ENCODE measurements around the gene ADGRG1.

Gene ADGRG1

GRCh38 chr16:57616241-57616640 lies 12.2 kb upstream of the ADGRG1 start:
- DNase-seq (ENCODE audit: low read depth), result no peak
- TF ChIP-seq CTCF (IDR thresholded peaks at IDR 0.05; ENCODE audit: control insufficient read depth, extremely low read depth, insufficient read depth), result no peak

GRCh38 chr16:57616876-57617275 lies 11.6 kb upstream of the ADGRG1 start:
- no peak for DNase-seq (ENCODE audit: low read depth)
- no peak for TF ChIP-seq CTCF (IDR thresholded peaks at IDR 0.05; ENCODE audit: control insufficient read depth, extremely low read depth, insufficient read depth)

More at GRCh38 chr16:57616241-57616640, 12.2 kb upstream of the ADGRG1 start:
- H3K4me3 ChIP-seq (ENCODE audit: low read depth, low read length), result no peak overlapping the region

GRCh38 chr16:57617604-57618111 lies 10.8 kb upstream of the ADGRG1 start:
- TF ChIP-seq CTCF (IDR thresholded peaks at IDR 0.05; ENCODE audit: control insufficient read depth, extremely low read depth, insufficient read depth), result no peak
- DNase-seq (ENCODE audit: low read depth), result no peak
- H3K4me3 ChIP-seq (ENCODE audit: low read depth, low read length), result no peak overlapping the region

More at GRCh38 chr16:57616876-57617275, 11.6 kb upstream of the ADGRG1 start:
- H3K4me3 ChIP-seq (ENCODE audit: low read depth, low read length), result no peak overlapping the region

- TF ChIP-seq CTCF (IDR thresholded peaks at IDR 0.05; ENCODE audit: control insufficient read depth, extremely low read depth, insufficient read depth), result no peak
Measured at GRCh38 chr16:57618296-57619132, 9.9 kb upstream of the ADGRG1 start.

GRCh38 chr16:57619133-57619605 lies 9.3 kb upstream of the ADGRG1 start:
- H3K4me3 ChIP-seq (ENCODE audit: low read depth, low read length), result peak overlapping the region; percentile 75
- no peak for TF ChIP-seq CTCF (IDR thresholded peaks at IDR 0.05; ENCODE audit: control insufficient read depth, extremely low read depth, insufficient read depth)
- DNase-seq (ENCODE audit: low read depth), result no peak

More at GRCh38 chr16:57618296-57619132, 9.9 kb upstream of the ADGRG1 start:
- no peak for DNase-seq (ENCODE audit: low read depth)
- H3K4me3 ChIP-seq (ENCODE audit: low read depth, low read length), result peak overlapping the region; percentile 75

GRCh38 chr16:57619606-57620334 lies 8.7 kb upstream of the ADGRG1 start:
- peak overlapping the region; percentile 75 for H3K4me3 ChIP-seq (ENCODE audit: low read depth, low read length)
- DNase-seq (ENCODE audit: low read depth), result peak; percentile 70
- no peak for TF ChIP-seq CTCF (IDR thresholded peaks at IDR 0.05; ENCODE audit: control insufficient read depth, extremely low read depth, insufficient read depth)

Measured in LNCaP clone FGC (cell line).